ENCODE data around the gene SESN1. TPM values are rescaled to one million over a fixed set of nuclear protein-coding genes. Genes with fewer than 3 reads are reported as not detected.

The SESN1 gene
- total RNA-seq, 1 donor from 2014 or later: 36.9 TPM

- DNase-seq (no peak), ATAC-seq (no peak)
- Histone ChIP-seq H3K9me3 (no peaks in the 10 kb centered on the region), H3K4me3 (no peak overlapping the region), H3K27ac (no peak overlapping the region), H3K36me3 (peaks cover 93% of the 10 kb centered on the region), H3K27me3 (no peaks in the 10 kb centered on the region), H3K4me1 (peaks cover 3% of the 10 kb centered on the region)
- TF ChIP-seq CTCF (IDR thresholded peaks at IDR 0.05): no peak
- intact Hi-C loops (cut with DNase I): no loop called here
Measured at GRCh38 chr6:108993876-108994275, 100.8 kb downstream of the SESN1 start.

- H3K4me1 ChIP-seq: peaks cover 3% of the 10 kb centered on the region
- no peak overlapping the region for H3K4me3 ChIP-seq
- peak overlapping the region; percentile 40 for H3K27ac ChIP-seq
- TF ChIP-seq CTCF (IDR thresholded peaks at IDR 0.05): no peak
- intact Hi-C loops (cut with DNase I): no loop called here
- no peak for DNase-seq
- H3K27me3 ChIP-seq: no peaks in the 10 kb centered on the region
- ATAC-seq: no peak
- no peaks in the 10 kb centered on the region for H3K9me3 ChIP-seq
- H3K36me3 ChIP-seq: peaks cover 91% of the 10 kb centered on the region
Measured at GRCh38 chr6:108989700-108990099, 104.9 kb downstream of the SESN1 start.

- Histone ChIP-seq H3K4me3 (no peak overlapping the region), H3K36me3 (peaks cover 81% of the 10 kb centered on the region), H3K4me1 (peaks cover 3% of the 10 kb centered on the region), H3K9me3 (no peaks in the 10 kb centered on the region), H3K27me3 (no peaks in the 10 kb centered on the region), H3K27ac (peak overlapping the region; percentile 59)
- TF ChIP-seq CTCF (IDR thresholded peaks at IDR 0.05): no peak
- no peak for DNase-seq
- intact Hi-C loops (cut with DNase I): no loop called here
- ATAC-seq: no peak
Measured at GRCh38 chr6:108988765-108989164, 105.9 kb downstream of the SESN1 start.

DNA sequence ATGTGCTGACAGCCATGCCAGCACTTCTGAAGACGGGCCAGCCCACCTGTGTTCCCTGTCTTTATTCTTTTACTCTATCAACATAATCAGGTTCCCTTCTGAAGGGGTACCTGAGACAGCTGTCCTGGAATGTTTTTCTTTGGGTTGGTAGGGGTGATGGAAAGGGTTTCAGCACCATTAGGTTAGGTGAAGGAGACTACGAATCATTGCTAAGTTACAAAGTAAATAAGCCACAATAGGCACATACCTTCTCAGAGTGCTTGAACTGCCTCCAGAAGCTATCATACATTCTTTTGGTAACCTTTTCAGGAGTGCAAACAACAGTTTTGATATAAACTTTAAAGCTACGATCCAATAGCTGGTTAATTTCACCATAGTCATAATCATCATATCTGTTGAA, 106.3 kb downstream of the SESN1 start:
- intact Hi-C loops (cut with DNase I): no loop called here
- peaks cover 77% of the 10 kb centered on the region for H3K36me3 ChIP-seq
- no peaks in the 10 kb centered on the region for H3K9me3 ChIP-seq
- no peak overlapping the region for H3K4me3 ChIP-seq
- ATAC-seq: peak; percentile 95
- DNase-seq: no peak
- peak overlapping the region; percentile 59 for H3K27ac ChIP-seq
- no peak for TF ChIP-seq CTCF (IDR thresholded peaks at IDR 0.05)
- peaks cover 3% of the 10 kb centered on the region for H3K4me1 ChIP-seq
- H3K27me3 ChIP-seq: no peaks in the 10 kb centered on the region

- no peak overlapping the region for H3K27ac ChIP-seq
- H3K9me3 ChIP-seq: no peaks in the 10 kb centered on the region
- intact Hi-C loops (cut with DNase I): no loop called here
- no peak for DNase-seq
- no peak overlapping the region for H3K4me3 ChIP-seq
- peaks cover 65% of the 10 kb centered on the region for H3K36me3 ChIP-seq
- no peak for TF ChIP-seq CTCF (IDR thresholded peaks at IDR 0.05)
- no peak for ATAC-seq
- H3K27me3 ChIP-seq: no peaks in the 10 kb centered on the region
- H3K4me1 ChIP-seq: peaks cover 3% of the 10 kb centered on the region
Measured at GRCh38 chr6:108987156-108987555, 107.5 kb downstream of the SESN1 start.

DNA sequence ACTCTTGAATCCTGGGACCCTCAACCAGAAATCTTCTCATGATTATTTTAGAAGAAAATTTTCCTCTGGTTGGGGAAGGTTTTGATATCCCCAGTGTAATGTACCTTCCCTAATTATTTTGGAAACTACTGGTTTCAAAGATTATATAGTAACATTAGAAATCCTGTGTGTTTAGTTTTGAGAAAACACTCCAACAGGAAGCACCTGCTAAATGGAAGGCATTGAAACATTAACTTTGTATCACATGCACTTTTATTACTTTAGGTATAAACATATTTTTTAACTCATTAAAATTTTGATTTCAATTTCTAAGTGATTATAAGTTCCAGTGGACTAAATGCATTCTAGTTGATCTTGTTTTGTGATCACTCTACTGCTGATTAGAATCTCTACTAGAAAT, 109.3 kb downstream of the SESN1 start:
- Histone ChIP-seq H3K4me3 (no peak overlapping the region), H3K27me3 (no peaks in the 10 kb centered on the region), H3K27ac (no peak overlapping the region), H3K4me1 (peaks cover 3% of the 10 kb centered on the region), H3K36me3 (peaks cover 47% of the 10 kb centered on the region), H3K9me3 (no peaks in the 10 kb centered on the region)
- DNase-seq (no peak), ATAC-seq (no peak)
- no peak for TF ChIP-seq CTCF (IDR thresholded peaks at IDR 0.05)
- intact Hi-C loops (cut with DNase I): no loop called here
